OCI-LY3 (cell line): ENCODE results near the gene CHURC1.

Experiments used
- H2AFZ ChIP-seq: fragments of 200-600, 300-600 bp; shearing (Covaris generic); 2 replicates; pipeline ENCODE4 v1.6.0; 2014; ENCODE audit warnings: antibody characterized with exemption, low read depth, low read length
- H3K27ac ChIP-seq: fragments of 200-600, 300-600 bp; sonication (generic); 2 replicates; pipeline ENCODE4 v1.5.1; 2014; ENCODE audit warnings: mild to moderate bottlenecking, low read length, moderate library complexity, mixed read lengths
- H3K27me3 ChIP-seq: fragments of 200-600, 300-600 bp; sonication (generic); 2 replicates; pipeline ENCODE4 v1.6.1; 2014; ENCODE audit warnings: low read depth, low read length, mixed read lengths
- H3K36me3 ChIP-seq: fragments of 200-600, 300-600 bp; sonication (generic); replicated peaks from 2 replicates; pipeline ENCODE3; 2014; ENCODE audit warnings: low read depth, low read length, mixed read lengths
- H3K4me1 ChIP-seq: fragments of 300-600, 200-600 bp; sonication (generic); 2 replicates; pipeline ENCODE4 v1.6.1; 2014; ENCODE audit warnings: low read length, mixed read lengths
- H3K4me2 ChIP-seq: fragments of 200-600, 300-600 bp; sonication (generic); 2 replicates; pipeline ENCODE4 v1.6.1; 2014; ENCODE audit warnings: low read length, mixed read lengths
- H3K4me3 ChIP-seq: fragments of 300-600, 200-600 bp; sonication (generic); 2 replicates; pipeline ENCODE4 v1.5.1; 2014; ENCODE audit warnings: antibody characterized with exemption, mild to moderate bottlenecking, low read length, moderate library complexity
- H3K79me2 ChIP-seq: fragments of 300-600, 200-600 bp; shearing (Covaris generic); 2 replicates; pipeline ENCODE4 v1.6.1; 2014; ENCODE audit warnings: mild to moderate bottlenecking, low read length, mixed read lengths
- H3K9ac ChIP-seq: fragments of 300-600, 200-600 bp; shearing (Covaris generic); 2 replicates; pipeline ENCODE4 v1.6.0; 2014; ENCODE audit warnings: mild to moderate bottlenecking, low read length, moderate library complexity
- H3K9me3 ChIP-seq: fragments of 200-600, 300-600 bp; shearing (Covaris generic); 2 replicates; pipeline ENCODE4 v1.6.1; 2014; ENCODE audit warnings: low read length, mixed read lengths; ENCODE audit not compliant: insufficient read depth
- H4K20me1 ChIP-seq: fragments of 200-600, 300-600 bp; sonication (generic); 2 replicates; pipeline ENCODE4 v1.6.1; 2016; ENCODE audit warnings: low read length, mixed read lengths; ENCODE audit not compliant: insufficient read depth
- CTCF ChIP-seq: fragments of 200-600, 300-600 bp; sonication (generic); IDR thresholded peaks from 2 replicates; pipeline ENCODE4 v1.5.1; 2014; ENCODE audit warnings: antibody characterized with exemption, low read length, low read depth
- EZH2phosphoT487 ChIP-seq: fragments of 200-600 bp; shearing (Covaris generic); IDR thresholded peaks from 2 replicates; pipeline ENCODE4 v1.6.1; 2018; ENCODE audit warnings: antibody characterized with exemption, mixed run types, low read depth

CHURC1 gene

DNA sequence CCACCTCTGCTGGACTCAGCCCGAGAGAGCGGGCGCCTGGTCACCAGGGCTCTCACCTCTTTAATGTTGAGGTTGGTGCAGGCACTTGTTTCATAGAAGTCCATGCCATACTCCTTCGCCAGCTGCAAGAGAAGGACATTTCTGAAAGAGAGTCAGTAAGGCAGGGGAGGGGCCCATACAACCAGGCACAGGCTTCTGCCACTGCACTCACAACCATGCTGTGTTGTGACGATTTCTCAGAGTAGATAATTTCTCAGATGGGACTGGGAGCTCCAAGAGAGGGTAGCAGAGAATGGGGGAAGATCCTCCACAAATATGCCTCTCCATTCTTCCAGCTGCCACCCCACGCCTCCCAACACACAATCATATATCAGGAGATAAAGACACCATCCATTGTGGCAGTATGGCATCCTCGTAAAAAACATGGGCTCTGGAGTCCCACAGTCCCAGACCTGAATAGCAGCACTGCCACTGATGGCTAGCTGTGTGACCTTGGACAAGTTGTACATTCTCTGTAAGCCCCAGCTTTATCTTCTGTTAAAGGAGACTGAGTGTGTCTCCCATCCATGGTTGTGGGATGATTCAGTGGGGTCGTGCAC, 34.5 kb downstream of the CHURC1 start:
- H3K36me3 ChIP-seq = no peaks in the 10 kb centered on the region
- H3K27ac ChIP-seq = no peak overlapping the region
- no peak for TF ChIP-seq CTCF
- no peak for TF ChIP-seq EZH2phosphoT487
- H3K9ac ChIP-seq = no peak overlapping the region
- no peak overlapping the region for H2AFZ ChIP-seq
- H3K4me1 ChIP-seq = no peaks in the 10 kb centered on the region
- H3K4me2 ChIP-seq = no peak overlapping the region
- H4K20me1 ChIP-seq = no peaks in the 10 kb centered on the region
- H3K4me3 ChIP-seq = no peak overlapping the region
- no peaks in the 10 kb centered on the region for H3K9me3 ChIP-seq
- no peaks in the 10 kb centered on the region for H3K79me2 ChIP-seq
- no peaks in the 10 kb centered on the region for H3K27me3 ChIP-seq

- no peak overlapping the region for H3K4me3 ChIP-seq
- no peak overlapping the region for H2AFZ ChIP-seq
- no peaks in the 10 kb centered on the region for H3K27me3 ChIP-seq
- no peaks in the 10 kb centered on the region for H3K9me3 ChIP-seq
- H3K4me1 ChIP-seq = no peaks in the 10 kb centered on the region
- H3K4me2 ChIP-seq = no peak overlapping the region
- H3K9ac ChIP-seq = no peak overlapping the region
- TF ChIP-seq CTCF (no peak), EZH2phosphoT487 (no peak)
- no peak overlapping the region for H3K27ac ChIP-seq
- H4K20me1 ChIP-seq = no peaks in the 10 kb centered on the region
- H3K36me3 ChIP-seq = no peaks in the 10 kb centered on the region
- no peaks in the 10 kb centered on the region for H3K79me2 ChIP-seq
Observed at GRCh38 chr14:64950889-64951288, 36.6 kb downstream of the CHURC1 start.

- no peak overlapping the region for H2AFZ ChIP-seq
- H3K4me3 ChIP-seq = no peak overlapping the region
- TF ChIP-seq EZH2phosphoT487 = no peak
- TF ChIP-seq CTCF = no peak
- H3K4me2 ChIP-seq = no peak overlapping the region
- H3K36me3 ChIP-seq = no peaks in the 10 kb centered on the region
- no peaks in the 10 kb centered on the region for H3K79me2 ChIP-seq
- H3K9me3 ChIP-seq = no peaks in the 10 kb centered on the region
- no peaks in the 10 kb centered on the region for H4K20me1 ChIP-seq
- H3K27ac ChIP-seq = no peak overlapping the region
- H3K4me1 ChIP-seq = no peaks in the 10 kb centered on the region
- H3K9ac ChIP-seq = no peak overlapping the region
- no peaks in the 10 kb centered on the region for H3K27me3 ChIP-seq
Observed at GRCh38 chr14:64951291-64951690, 37.0 kb downstream of the CHURC1 start.

DNA sequence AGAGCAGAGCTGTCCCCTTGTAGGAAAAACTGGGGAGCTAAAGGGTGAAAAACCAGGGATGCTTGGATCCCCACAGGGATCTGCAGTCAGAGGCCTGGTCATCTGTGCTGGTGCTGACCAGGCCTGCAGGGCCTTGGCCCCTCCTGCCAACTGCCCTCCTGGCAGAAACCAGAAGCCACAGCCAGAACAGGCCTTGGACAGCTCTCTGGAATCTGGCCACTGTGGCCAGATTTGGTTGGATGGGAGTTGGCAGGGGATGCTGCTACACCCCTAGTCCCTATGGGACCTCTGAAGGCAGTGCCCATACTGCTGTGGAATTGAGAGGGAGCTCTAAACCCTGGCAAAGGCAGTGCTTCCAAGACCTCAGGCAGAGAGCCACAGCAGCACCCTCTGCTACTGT, 37.5 kb downstream of the CHURC1 start:
- no peaks in the 10 kb centered on the region for H3K4me1 ChIP-seq
- no peaks in the 10 kb centered on the region for H3K36me3 ChIP-seq
- no peaks in the 10 kb centered on the region for H4K20me1 ChIP-seq
- H3K4me2 ChIP-seq = no peak overlapping the region
- no peaks in the 10 kb centered on the region for H3K9me3 ChIP-seq
- no peak overlapping the region for H2AFZ ChIP-seq
- H3K9ac ChIP-seq = no peak overlapping the region
- no peaks in the 10 kb centered on the region for H3K27me3 ChIP-seq
- no peak overlapping the region for H3K27ac ChIP-seq
- no peak overlapping the region for H3K4me3 ChIP-seq
- no peak for TF ChIP-seq EZH2phosphoT487
- TF ChIP-seq CTCF = no peak
- H3K79me2 ChIP-seq = no peaks in the 10 kb centered on the region
